ENCODE results near the gene MEGF9. TPM values are rescaled to one million over a fixed set of nuclear protein-coding genes. Genes with fewer than 3 reads are reported as not detected.

The MEGF9 gene
- total RNA-seq, 1 donor from 2014 or later, result 9.0 TPM

GRCh38 chr9:120693700-120694008 lies 20.6 kb downstream of the MEGF9 start:
- peaks cover 32% of the 10 kb centered on the region for H3K4me1 Mint-ChIP-seq
- intact Hi-C loops (cut with micrococcal nuclease), result loop anchor here (2.0 kb wide), 1 partner anchor 21 kb away; the partner anchor contains the start of gene MEGF9
- H3K27me3 Mint-ChIP-seq, result no peaks in the 10 kb centered on the region
- CTCF ChIA-PET, result no interaction called here
- H3K4me3 Mint-ChIP-seq, result no peak overlapping the region
- DNase-seq (no peak), ATAC-seq (ENCODE audit: low read depth) (peak; percentile 57)
- TF ChIP-seq CTCF (IDR thresholded peaks at IDR 0.05), result no peak
- POLR2A ChIA-PET, result interaction anchor here (0.7 kb wide), 1 partner anchor 21 kb away, joined by 3 read pairs; the partner anchor contains the start of gene MEGF9
- no peaks in the 10 kb centered on the region for H3K36me3 Mint-ChIP-seq (ENCODE audit: low read depth)
- H3K9me3 Mint-ChIP-seq, result no peaks in the 10 kb centered on the region
- peak overlapping the region; percentile 33 for H3K27ac Mint-ChIP-seq

- DNase-seq (no peak), ATAC-seq (ENCODE audit: low read depth) (peak; percentile 78)
- Mint-ChIP-seq H3K27me3 (no peaks in the 10 kb centered on the region), H3K9me3 (no peaks in the 10 kb centered on the region), H3K4me3 (peak overlapping the region; percentile 44), H3K36me3 (ENCODE audit: low read depth) (no peaks in the 10 kb centered on the region), H3K27ac (peak overlapping the region; percentile 78), H3K4me1 (peaks cover 32% of the 10 kb centered on the region)
- POLR2A ChIA-PET, result no interaction called here
- intact Hi-C loops (cut with micrococcal nuclease), result loop anchor here (2.0 kb wide), 1 partner anchor 22 kb away; the partner anchor contains the start of gene MEGF9
- CTCF ChIA-PET, result no interaction called here
- TF ChIP-seq CTCF (IDR thresholded peaks at IDR 0.05), result no peak
These were observed 21.2 kb downstream of the MEGF9 start for GRCh38 chr9:120692901-120693699.

GRCh38 chr9:120690372-120690771 lies 23.9 kb downstream of the MEGF9 start:
- DNase-seq, result no peak
- TF ChIP-seq CTCF (IDR thresholded peaks at IDR 0.05), result no peak
- ChIA-PET POLR2A (no interaction called here), CTCF (no interaction called here)
- Mint-ChIP-seq H3K9me3 (peaks cover 2% of the 10 kb centered on the region), H3K27me3 (no peaks in the 10 kb centered on the region), H3K4me1 (peaks cover 27% of the 10 kb centered on the region), H3K27ac (no peak overlapping the region), H3K36me3 (ENCODE audit: low read depth) (peaks cover 2% of the 10 kb centered on the region), H3K4me3 (no peak overlapping the region)
- intact Hi-C loops (cut with micrococcal nuclease), result no loop called here
- no peak for ATAC-seq (ENCODE audit: low read depth)

- ATAC-seq (ENCODE audit: low read depth) (no peak), DNase-seq (no peak)
- no peaks in the 10 kb centered on the region for H3K27me3 Mint-ChIP-seq
- no peak overlapping the region for H3K4me3 Mint-ChIP-seq
- peaks cover 26% of the 10 kb centered on the region for H3K4me1 Mint-ChIP-seq
- peaks cover 2% of the 10 kb centered on the region for H3K36me3 Mint-ChIP-seq (ENCODE audit: low read depth)
- peaks cover 2% of the 10 kb centered on the region for H3K9me3 Mint-ChIP-seq
- H3K27ac Mint-ChIP-seq, result no peak overlapping the region
- no peak for TF ChIP-seq CTCF (IDR thresholded peaks at IDR 0.05)
- POLR2A ChIA-PET, result no interaction called here
- intact Hi-C loops (cut with micrococcal nuclease), result no loop called here
- CTCF ChIA-PET, result no interaction called here
These were observed 24.4 kb downstream of the MEGF9 start for GRCh38 chr9:120689860-120690259.

GRCh38 chr9:120688758-120689157 lies 25.5 kb downstream of the MEGF9 start:
- DNase-seq (no peak), ATAC-seq (ENCODE audit: low read depth) (no peak)
- H3K4me3 Mint-ChIP-seq, result no peak overlapping the region
- peaks cover 2% of the 10 kb centered on the region for H3K36me3 Mint-ChIP-seq (ENCODE audit: low read depth)
- CTCF ChIA-PET, result no interaction called here
- H3K27ac Mint-ChIP-seq, result no peak overlapping the region
- H3K4me1 Mint-ChIP-seq, result peaks cover 18% of the 10 kb centered on the region
- POLR2A ChIA-PET, result no interaction called here
- intact Hi-C loops (cut with micrococcal nuclease), result no loop called here
- H3K9me3 Mint-ChIP-seq, result peaks cover 2% of the 10 kb centered on the region
- no peaks in the 10 kb centered on the region for H3K27me3 Mint-ChIP-seq
- no peak for TF ChIP-seq CTCF (IDR thresholded peaks at IDR 0.05)

Measured in activated B cell treated with CpG ODN at 0.5 μM for 24 hours (primary cell).